ENCODE data around the gene PCSK5.

GRCh38 chr9:76112151-76112550, 221.7 kb downstream of the PCSK5 start:
- TF ChIP-seq POLR2AphosphoS5 (IDR thresholded peaks at IDR 0.05) (no peak), POLR2A (IDR thresholded peaks at IDR 0.05) (no peak)
